Inferior parietal cortex (tissue), 1 donor: ENCODE measurements around the gene DLG2.
"Not testable (repeated sequence)": the region's sequence is repeated elsewhere in the genome, so short reads cannot be mapped to it uniquely, and the experiment has no call there.

Source experiments
- DNase-seq: peaks from one replicate; pipeline ENCODE4 v3.0.0-alpha.2; 2016; ENCODE audit errors: extremely low spot score

DLG2 gene

GRCh38 chr11:83809274-83809673, 1817.9 kb downstream of the DLG2 start:
- no peak for DNase-seq

- no peak for DNase-seq
Observed at GRCh38 chr11:83801799-83802198, 1825.3 kb downstream of the DLG2 start.

GRCh38 chr11:83793310-83793709, 1833.8 kb downstream of the DLG2 start:
- DNase-seq: no peak

- no peak for DNase-seq
Observed at GRCh38 chr11:83791557-83791956, 1835.6 kb downstream of the DLG2 start.

- DNase-seq: no peak
Observed at GRCh38 chr11:83785942-83786341, 1841.2 kb downstream of the DLG2 start.

- DNase-seq: no peak
Observed at GRCh38 chr11:83784419-83784818, 1842.7 kb downstream of the DLG2 start.

GRCh38 chr11:83782329-83782728, 1844.8 kb downstream of the DLG2 start:
- no peak for DNase-seq

GRCh38 chr11:83779876-83780275, 1847.3 kb downstream of the DLG2 start:
- no peak for DNase-seq

GRCh38 chr11:83778596-83778995, 1848.5 kb downstream of the DLG2 start:
- DNase-seq: no peak

GRCh38 chr11:83773950-83774880, 1852.9 kb downstream of the DLG2 start:
- no peak for DNase-seq

GRCh38 chr11:83768489-83768888, 1858.7 kb downstream of the DLG2 start:
- no peak for DNase-seq

GRCh38 chr11:83766932-83767331, 1860.2 kb downstream of the DLG2 start:
- no peak for DNase-seq

- no peak for DNase-seq
Observed at GRCh38 chr11:83764643-83765042, 1862.5 kb downstream of the DLG2 start.

- peak; percentile 41 for DNase-seq
Observed at GRCh38 chr11:83760932-83761331, 1866.2 kb downstream of the DLG2 start.

GRCh38 chr11:83759148-83759547, 1868.0 kb downstream of the DLG2 start:
- no peak for DNase-seq

GRCh38 chr11:83751041-83751440, 1876.1 kb downstream of the DLG2 start:
- DNase-seq: no peak

GRCh38 chr11:83746921-83747585, 1880.1 kb downstream of the DLG2 start:
- DNase-seq: no peak

- no peak for DNase-seq
Observed at GRCh38 chr11:83744620-83745192, 1882.4 kb downstream of the DLG2 start.

- DNase-seq: no peak
Observed at GRCh38 chr11:83736684-83737083, 1890.5 kb downstream of the DLG2 start.

GRCh38 chr11:83734120-83734519, 1893.0 kb downstream of the DLG2 start:
- no peak for DNase-seq

GRCh38 chr11:83731288-83731687, 1895.9 kb downstream of the DLG2 start:
- DNase-seq: not testable (repeated sequence)

GRCh38 chr11:83728281-83728680, 1898.9 kb downstream of the DLG2 start:
- DNase-seq: no peak

- DNase-seq: no peak
Observed at GRCh38 chr11:83727251-83727650, 1899.9 kb downstream of the DLG2 start.
